NT2/D1 (cell line): ENCODE measurements around the gene MFAP2.

Experiments
- DNase-seq: peaks from one replicate; pipeline ENCODE4 v3.0.0-alpha.2; 2011; ENCODE audit warnings: low read depth, low spot score
- H3K27me3 ChIP-seq: 2 replicates; pipeline ENCODE4 v1.6.0; 2011; ENCODE audit warnings: mild to moderate bottlenecking; ENCODE audit not compliant: insufficient read length, insufficient read depth
- H3K36me3 ChIP-seq: 2 replicates; pipeline ENCODE4 v1.6.1; 2011; ENCODE audit warnings: mild to moderate bottlenecking, low read length, mixed read lengths; ENCODE audit not compliant: insufficient read depth, insufficient read length
- H3K4me1 ChIP-seq: 2 replicates; pipeline ENCODE4 v1.5.1; 2011; ENCODE audit not compliant: insufficient read depth, insufficient read length
- H3K4me3 ChIP-seq: 2 replicates; pipeline ENCODE4 v1.5.1; 2011; ENCODE audit warnings: low read depth; ENCODE audit not compliant: insufficient read length
- H3K9ac ChIP-seq: 2 replicates; pipeline ENCODE4 v1.6.0; 2011; ENCODE audit warnings: low read depth; ENCODE audit not compliant: insufficient read length
- H3K9me3 ChIP-seq: 2 replicates; pipeline ENCODE4 v1.5.1; 2011; ENCODE audit warnings: mild to moderate bottlenecking, low read length; ENCODE audit not compliant: insufficient read depth
- SUZ12 ChIP-seq: IDR thresholded peaks from 2 replicates; pipeline ENCODE4 v1.6.1; 2011; ENCODE audit not compliant: insufficient read length, insufficient read depth; ENCODE audit errors: extremely low read depth
- YY1 ChIP-seq: IDR thresholded peaks from 2 replicates; pipeline ENCODE4 v1.6.1; 2011; ENCODE audit not compliant: insufficient read length, insufficient read depth
- ZNF274 ChIP-seq: IDR thresholded peaks from 2 replicates; pipeline ENCODE4 v1.6.1; 2011; ENCODE audit warnings: mild to moderate bottlenecking, low read depth, low read length

The MFAP2 gene

GRCh38 chr1:16973215-16973614 lies 7.2 kb downstream of the MFAP2 start:
- Histone ChIP-seq H3K27me3 (no peaks in the 10 kb centered on the region), H3K9ac (no peak overlapping the region), H3K4me3 (no peak overlapping the region), H3K9me3 (no peaks in the 10 kb centered on the region), H3K36me3 (peaks cover 74% of the 10 kb centered on the region), H3K4me1 (peaks cover 13% of the 10 kb centered on the region)
- TF ChIP-seq ZNF274 (no peak), SUZ12 (no peak), YY1 (no peak)
- DNase-seq: no peak

- no peak for TF ChIP-seq SUZ12
- TF ChIP-seq ZNF274: no peak
- no peak for TF ChIP-seq YY1
- no peaks in the 10 kb centered on the region for H3K27me3 ChIP-seq
- no peak overlapping the region for H3K4me3 ChIP-seq
- H3K36me3 ChIP-seq: peaks cover 72% of the 10 kb centered on the region
- no peak overlapping the region for H3K9ac ChIP-seq
- no peaks in the 10 kb centered on the region for H3K9me3 ChIP-seq
- no peak for DNase-seq
- peaks cover 14% of the 10 kb centered on the region for H3K4me1 ChIP-seq
These were observed 8.1 kb downstream of the MFAP2 start for GRCh38 chr1:16972189-16972895.

- Histone ChIP-seq H3K36me3 (peaks cover 64% of the 10 kb centered on the region), H3K9me3 (no peaks in the 10 kb centered on the region), H3K27me3 (no peaks in the 10 kb centered on the region), H3K4me3 (no peak overlapping the region), H3K9ac (no peak overlapping the region), H3K4me1 (peaks cover 12% of the 10 kb centered on the region)
- DNase-seq: no peak
- TF ChIP-seq YY1 (no peak), SUZ12 (no peak), ZNF274 (no peak)
These were observed 8.9 kb downstream of the MFAP2 start for GRCh38 chr1:16971341-16972188.

GRCh38 chr1:16970132-16970910 lies 10.1 kb downstream of the MFAP2 start:
- H3K4me1 ChIP-seq: peaks cover 8% of the 10 kb centered on the region
- H3K4me3 ChIP-seq: no peak overlapping the region
- H3K9ac ChIP-seq: no peak overlapping the region
- H3K27me3 ChIP-seq: no peaks in the 10 kb centered on the region
- peaks cover 58% of the 10 kb centered on the region for H3K36me3 ChIP-seq
- no peaks in the 10 kb centered on the region for H3K9me3 ChIP-seq
- TF ChIP-seq ZNF274 (no peak), YY1 (no peak), SUZ12 (no peak)
- DNase-seq: no peak

- no peaks in the 10 kb centered on the region for H3K9me3 ChIP-seq
- TF ChIP-seq ZNF274 (no peak), YY1 (no peak), SUZ12 (no peak)
- no peak overlapping the region for H3K4me3 ChIP-seq
- DNase-seq: no peak
- H3K9ac ChIP-seq: no peak overlapping the region
- H3K4me1 ChIP-seq: peaks cover 8% of the 10 kb centered on the region
- H3K36me3 ChIP-seq: peaks cover 55% of the 10 kb centered on the region
- no peaks in the 10 kb centered on the region for H3K27me3 ChIP-seq
These were observed 10.8 kb downstream of the MFAP2 start for GRCh38 chr1:16969651-16970050.

GRCh38 chr1:16969057-16969611 lies 11.3 kb downstream of the MFAP2 start:
- Histone ChIP-seq H3K4me3 (no peak overlapping the region), H3K27me3 (no peaks in the 10 kb centered on the region), H3K36me3 (peaks cover 55% of the 10 kb centered on the region), H3K4me1 (peaks cover 8% of the 10 kb centered on the region), H3K9ac (no peak overlapping the region), H3K9me3 (no peaks in the 10 kb centered on the region)
- no peak for DNase-seq
- no peak for TF ChIP-seq SUZ12
- no peak for TF ChIP-seq ZNF274
- TF ChIP-seq YY1: no peak

- no peaks in the 10 kb centered on the region for H3K9me3 ChIP-seq
- H3K9ac ChIP-seq: no peak overlapping the region
- peaks cover 53% of the 10 kb centered on the region for H3K36me3 ChIP-seq
- no peak for DNase-seq
- peaks cover 8% of the 10 kb centered on the region for H3K4me1 ChIP-seq
- no peak overlapping the region for H3K4me3 ChIP-seq
- TF ChIP-seq YY1: no peak
- no peak for TF ChIP-seq SUZ12
- TF ChIP-seq ZNF274: no peak
- no peaks in the 10 kb centered on the region for H3K27me3 ChIP-seq
These were observed 12.0 kb downstream of the MFAP2 start for GRCh38 chr1:16968372-16968771.
